ENCODE data around the gene LAPTM5. TPM values are rescaled to one million over a fixed set of nuclear protein-coding genes. Genes with fewer than 3 reads are reported as not detected.

Gene LAPTM5
- polyA plus RNA-seq, 1 donor: 13.9 TPM

DNA sequence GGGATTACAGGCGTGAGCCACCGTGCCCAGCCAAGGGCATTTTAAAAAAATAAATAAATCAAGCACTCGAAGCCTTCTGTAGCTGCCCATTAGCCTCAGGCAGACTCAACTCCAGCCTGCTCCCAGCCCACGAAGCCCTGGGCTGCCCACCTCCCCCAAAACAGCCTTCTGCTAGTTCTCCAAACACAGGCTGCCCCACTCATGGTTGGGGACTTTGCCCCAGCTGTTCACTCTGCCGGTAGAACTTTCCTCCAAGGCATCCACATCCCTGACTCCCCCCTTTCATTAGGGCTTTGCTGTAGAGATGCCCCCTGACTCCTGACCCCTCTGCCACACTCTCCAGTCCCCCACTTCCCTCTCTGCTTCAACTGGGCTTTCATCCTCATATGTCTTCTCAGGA, 29.7 kb upstream of the LAPTM5 start:
- DNase-seq (ENCODE audit: low read depth): no peak

GRCh38 chr1:30786264-30786991, 28.9 kb upstream of the LAPTM5 start:
- DNase-seq (ENCODE audit: low read depth): no peak

- DNase-seq (ENCODE audit: low read depth): no peak
Observed at GRCh38 chr1:30785714-30786113, 28.1 kb upstream of the LAPTM5 start.

DNA sequence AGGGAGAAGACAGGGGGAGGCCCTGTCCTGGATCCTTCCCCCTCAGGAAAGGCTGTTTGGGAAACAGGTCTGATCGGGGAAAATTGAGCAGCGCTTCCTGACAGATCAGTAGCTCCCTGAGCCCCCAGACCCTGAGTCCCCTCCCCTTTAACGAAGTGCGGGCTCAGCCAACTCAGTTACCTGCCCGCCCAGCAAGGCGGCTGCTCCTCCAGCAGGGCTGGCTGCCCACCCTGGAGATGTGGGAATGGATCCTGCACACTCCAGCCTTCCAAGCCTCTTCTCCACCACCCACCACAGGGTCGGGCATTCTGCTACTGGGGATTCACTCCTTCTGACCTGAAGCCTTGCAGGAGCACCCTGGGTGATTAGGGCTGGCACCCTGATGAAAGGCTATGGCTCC, 27.6 kb upstream of the LAPTM5 start:
- no peak for DNase-seq (ENCODE audit: low read depth)

GRCh38 chr1:30783256-30783915, 25.8 kb upstream of the LAPTM5 start:
- no peak for DNase-seq (ENCODE audit: low read depth)

- no peak for DNase-seq (ENCODE audit: low read depth)
Observed at GRCh38 chr1:30782361-30783255, 25.0 kb upstream of the LAPTM5 start.

- no peak for DNase-seq (ENCODE audit: low read depth)
Observed at GRCh38 chr1:30781906-30782305, 24.3 kb upstream of the LAPTM5 start.

DNA sequence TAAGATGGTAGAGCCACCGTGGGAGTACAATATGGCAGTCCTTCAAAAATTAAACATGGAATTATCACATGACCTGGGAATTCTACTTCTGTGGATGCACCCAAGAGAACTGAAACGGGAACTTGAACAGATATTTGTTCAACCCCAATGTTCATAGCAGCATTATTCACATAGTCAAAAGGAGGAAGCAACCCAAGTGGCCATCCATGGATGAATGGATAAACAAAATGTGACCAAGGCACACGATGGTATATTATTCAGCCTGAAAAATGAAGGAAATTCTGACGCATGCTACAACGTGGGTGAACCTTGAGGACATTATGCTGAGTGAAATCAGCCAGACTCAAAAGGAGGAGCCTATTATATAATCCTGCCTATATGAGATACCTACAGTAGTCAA, 22.8 kb upstream of the LAPTM5 start:
- no peak for DNase-seq (ENCODE audit: low read depth)

DNA sequence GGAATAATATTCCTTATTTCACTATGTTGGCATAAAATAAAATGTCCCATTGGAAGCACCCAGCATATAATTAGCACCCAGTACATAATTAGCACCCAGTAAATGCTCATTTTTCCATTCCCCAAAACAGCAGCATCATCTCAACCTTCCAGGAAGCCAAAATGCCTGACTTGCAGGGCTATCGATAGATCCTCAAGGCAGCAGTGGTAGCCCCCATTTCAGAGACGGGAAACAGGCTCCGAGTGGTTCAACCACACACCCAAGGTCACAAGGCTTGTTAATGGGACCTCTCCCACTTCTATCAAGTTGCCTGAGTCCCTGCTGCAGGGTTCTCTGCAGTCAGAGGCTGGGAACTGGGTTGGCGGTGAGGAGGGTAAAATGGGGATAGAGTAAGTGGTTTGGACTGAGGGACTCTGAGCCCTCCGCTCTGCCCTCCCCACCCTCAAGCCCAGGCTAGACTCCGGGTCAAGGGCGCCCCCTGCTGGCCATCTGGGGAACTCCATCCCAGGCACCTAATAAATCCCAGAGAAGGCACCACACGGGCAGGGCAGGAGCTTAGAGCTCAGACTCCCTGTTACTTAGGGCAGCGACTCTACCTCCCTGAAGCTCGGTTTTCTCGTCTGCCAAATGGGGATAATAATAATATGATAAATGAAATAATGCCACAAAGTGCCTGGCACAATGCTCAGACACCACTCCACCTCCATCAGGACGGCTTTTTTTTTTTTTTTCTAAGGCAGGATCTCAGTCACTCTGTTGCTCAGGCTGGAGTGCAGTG, 21.9 kb upstream of the LAPTM5 start:
- DNase-seq (ENCODE audit: low read depth): no peak

GRCh38 chr1:30778979-30779293, 21.4 kb upstream of the LAPTM5 start:
- DNase-seq (ENCODE audit: low read depth): no peak

DNA sequence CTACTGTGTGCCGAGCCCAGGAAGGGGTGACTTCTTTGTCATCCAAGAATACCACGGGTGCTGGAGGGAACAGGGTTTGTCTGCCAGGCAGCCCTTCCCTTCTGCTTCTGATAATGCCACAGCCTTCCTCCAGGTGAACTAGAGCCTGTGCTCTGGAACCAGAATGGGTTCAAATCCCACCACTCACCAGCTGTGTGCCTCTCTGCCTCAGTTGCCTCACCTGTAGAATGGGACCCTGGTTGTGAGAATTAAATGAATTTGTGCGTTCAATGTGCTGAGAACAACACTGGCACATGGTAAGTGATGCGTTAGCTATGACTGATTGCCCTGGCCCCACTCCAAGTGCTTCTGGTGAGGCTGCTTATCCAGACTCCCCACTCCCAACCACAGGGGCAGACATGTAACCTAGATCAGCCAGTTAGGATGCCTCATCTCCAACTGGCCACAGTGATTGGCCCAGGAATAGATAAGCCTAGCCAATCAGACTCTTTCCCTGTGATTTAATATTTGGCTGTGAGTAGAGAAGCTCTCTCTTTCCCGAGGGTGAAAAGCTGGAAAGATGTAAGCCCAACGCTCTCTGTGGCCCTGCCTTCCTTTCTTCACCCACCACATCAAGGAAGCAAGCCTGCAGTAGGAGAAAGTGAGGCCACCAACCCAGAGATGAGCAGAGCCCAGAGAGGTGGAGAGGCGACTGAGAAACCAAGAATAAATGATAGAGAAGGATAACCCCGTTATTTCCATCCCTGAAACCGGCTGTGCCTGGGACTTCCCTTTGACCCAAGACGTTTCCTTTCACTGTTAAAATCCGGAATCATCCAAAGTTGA, 20.8 kb upstream of the LAPTM5 start:
- DNase-seq (ENCODE audit: low read depth): no peak

DNA sequence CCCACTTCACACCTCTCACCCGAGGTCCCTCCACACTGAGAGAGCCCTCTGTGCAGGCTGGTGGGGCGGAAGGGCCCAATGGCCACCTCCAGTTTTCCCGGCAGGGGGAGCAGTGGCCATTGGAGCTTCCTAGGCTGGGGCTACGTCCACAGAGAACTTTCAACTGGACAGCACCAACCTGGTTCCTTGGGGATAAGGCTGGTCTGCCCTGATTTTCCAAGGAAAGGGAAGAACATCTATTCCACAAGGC, 20.3 kb upstream of the LAPTM5 start:
- DNase-seq (ENCODE audit: low read depth): no peak

DNA sequence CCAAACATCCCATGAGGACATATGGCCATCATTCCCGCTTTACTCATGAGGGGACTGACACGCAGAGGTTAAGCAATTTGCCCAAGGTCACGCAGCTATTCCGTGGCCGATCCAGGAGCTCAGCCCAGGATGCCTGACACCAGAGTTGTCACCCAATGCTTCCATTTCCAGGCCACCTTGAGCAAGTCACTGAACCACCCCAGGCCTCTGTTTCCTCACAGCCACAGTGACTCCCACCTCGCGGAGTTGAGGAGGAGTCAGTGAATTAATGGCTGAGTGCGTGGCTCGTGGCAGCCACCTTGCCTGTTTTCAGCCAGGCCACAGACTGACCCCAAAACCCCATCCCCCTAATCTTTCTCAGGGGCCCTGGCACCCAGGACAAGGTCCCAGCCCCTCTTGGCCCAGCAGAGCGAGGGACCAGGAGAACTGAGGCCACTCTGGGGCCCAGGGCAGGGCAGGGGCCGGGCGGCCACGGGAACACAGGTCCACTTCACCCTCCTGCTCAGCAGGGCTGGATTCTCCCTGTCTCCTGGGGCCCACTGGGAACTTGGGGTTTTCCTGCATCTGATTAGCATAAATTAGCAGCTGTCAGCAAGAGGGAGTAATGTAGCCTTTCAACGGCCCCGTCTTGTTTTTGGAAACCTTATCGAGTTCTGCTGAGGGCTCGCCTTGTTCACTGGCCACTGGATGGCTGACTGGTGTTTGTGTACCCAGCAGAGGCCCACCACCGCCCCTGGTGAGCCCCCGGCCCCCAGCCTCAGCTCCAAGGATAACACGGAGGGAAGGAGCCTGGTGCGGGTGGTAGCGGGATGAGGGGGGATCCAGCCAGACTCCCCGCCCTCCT, 19.7 kb upstream of the LAPTM5 start:
- DNase-seq (ENCODE audit: low read depth): no peak

- no peak for DNase-seq (ENCODE audit: low read depth)
Observed at GRCh38 chr1:30776097-30777059, 18.8 kb upstream of the LAPTM5 start.

DNA sequence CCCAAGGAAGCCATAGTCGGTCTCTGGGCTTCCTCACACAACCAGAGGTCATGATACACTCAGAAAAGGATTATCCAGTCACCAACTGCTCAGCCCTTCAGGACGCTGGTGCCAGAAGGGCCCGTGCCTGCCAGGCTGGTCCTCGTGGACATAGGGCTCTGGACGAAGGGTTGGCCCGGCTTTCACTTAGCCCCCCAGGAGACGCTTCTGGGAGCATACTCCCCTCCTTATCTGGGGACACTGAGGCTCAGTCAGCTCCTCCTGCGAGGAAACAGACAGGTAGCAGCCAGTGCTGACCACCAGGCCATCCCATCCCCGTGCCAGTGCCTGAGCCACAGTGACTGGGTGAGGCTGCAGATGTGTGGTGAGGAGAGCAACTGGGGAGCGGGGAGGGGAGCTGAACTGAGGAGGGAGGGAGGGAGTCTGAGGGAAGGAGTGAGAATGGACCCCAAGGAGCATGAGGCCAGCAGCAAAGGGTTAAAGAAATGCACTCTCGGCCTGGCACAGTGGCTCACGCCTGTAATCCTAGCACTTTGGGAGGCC, 17.9 kb upstream of the LAPTM5 start:
- DNase-seq (ENCODE audit: low read depth): no peak

DNA sequence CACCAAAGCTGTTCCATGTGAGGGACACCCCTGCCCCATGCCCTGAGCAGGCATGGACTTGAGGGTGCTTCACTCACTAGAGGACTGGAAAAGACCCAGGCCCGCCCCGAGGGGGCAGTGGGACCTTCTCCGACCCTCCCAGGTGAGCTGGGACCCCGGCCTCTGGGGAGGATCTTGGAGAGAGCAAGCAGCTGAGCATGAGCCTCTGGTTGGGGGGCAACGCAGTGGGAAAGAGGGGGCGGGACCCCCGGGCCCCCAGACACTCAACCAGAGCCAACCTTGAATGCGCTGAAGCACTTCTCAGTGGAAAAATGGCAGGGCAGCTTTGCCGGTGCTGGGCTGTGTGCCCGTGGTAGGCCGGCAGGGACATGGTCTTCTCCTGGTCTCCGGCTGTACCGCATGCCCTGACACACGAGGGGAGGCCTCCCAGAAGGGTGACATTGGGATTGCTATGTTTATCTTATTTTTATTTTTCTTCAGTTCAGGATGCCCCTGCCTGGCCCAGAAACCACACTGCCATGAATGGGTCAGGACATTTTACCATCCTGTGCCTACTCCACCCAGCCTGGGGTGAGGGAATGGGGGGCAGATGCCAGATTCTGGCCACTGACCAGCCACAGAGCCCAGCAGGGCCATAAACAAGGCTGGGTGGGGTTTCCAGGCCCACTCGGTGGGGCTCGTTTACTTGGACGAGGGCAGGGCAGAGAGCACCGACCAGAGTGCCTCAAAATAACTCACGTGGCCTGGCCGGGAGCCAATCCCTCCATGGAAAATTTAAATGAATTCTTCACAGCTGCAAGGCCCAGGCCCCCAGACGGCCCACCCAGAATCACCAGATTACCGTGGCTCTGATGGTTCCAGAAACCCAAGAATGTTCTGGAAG, 17.2 kb upstream of the LAPTM5 start:
- no peak for DNase-seq (ENCODE audit: low read depth)

DNA sequence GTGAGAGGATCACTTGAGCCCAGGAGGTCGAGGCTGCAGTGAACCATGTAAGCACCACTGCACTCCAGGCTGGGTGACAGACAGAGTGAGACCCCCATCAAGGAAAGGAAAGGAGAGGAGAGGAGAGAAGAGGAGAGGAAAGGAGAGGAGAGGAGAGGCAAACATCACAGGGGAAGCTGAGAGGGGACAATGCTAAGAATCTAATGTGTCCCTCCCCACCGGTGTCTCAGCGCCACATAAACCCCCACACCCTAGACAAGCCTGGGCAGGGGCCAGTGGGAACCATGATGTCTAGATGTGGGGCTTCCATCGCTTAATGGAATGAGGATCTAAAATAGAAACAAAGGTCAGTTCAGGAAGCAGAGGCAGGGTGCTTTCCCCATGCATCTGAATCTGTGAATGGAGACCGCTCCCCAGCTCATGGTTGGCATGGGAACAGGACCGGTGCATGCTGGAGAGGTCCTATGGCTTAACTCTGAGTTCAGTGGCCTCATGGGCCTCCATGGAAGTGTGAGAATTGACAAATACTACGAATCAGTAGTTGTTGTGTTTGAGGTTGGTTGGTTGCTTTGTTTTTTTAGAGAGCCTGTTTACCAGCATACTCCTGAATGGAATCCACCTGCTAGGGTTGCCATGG, 16.3 kb upstream of the LAPTM5 start:
- DNase-seq (ENCODE audit: low read depth): no peak

All from forelimb muscle (tissue), 1 donor.